ENCODE data around the gene SIK3.
"Not testable (repeated sequence)": the region's sequence is repeated elsewhere in the genome, so short reads cannot be mapped to it uniquely, and the experiment has no call there.

Gene SIK3

GRCh38 chr11:117144477-117145392 lies 46.5 kb upstream of the SIK3 start:
- Histone ChIP-seq H3K36me3 (replicated peaks; ENCODE audit: insufficient read depth, low read length) (0 out of 2 replicates have a peak, but pooled peaks cover 2% of the 10 kb centered on the region), H3K27me3 (replicated peaks; ENCODE audit: insufficient read depth, low read length) (no peaks in the 10 kb centered on the region), H3K9ac (ENCODE audit: low read length) (peak overlapping the region; percentile 69), H3K27ac (ENCODE audit: low read length) (peak overlapping the region; percentile 52; the same call in 1 of the 2 replicates), H3K9me2 (replicated peaks; ENCODE audit: insufficient read depth, low read length) (no peaks in the 10 kb centered on the region), H3K79me2 (ENCODE audit: low read length) (peaks cover 57% of the 10 kb centered on the region), H2AFZ (ENCODE audit: low read length) (peak overlapping the region; percentile 79; the same call in 1 of the 2 replicates), H3K4me3 (ENCODE audit: low read length) (peak overlapping the region; percentile 75), H3K4me1 (ENCODE audit: low read length) (0 out of 2 replicates have a peak, but pooled peaks cover 3% of the 10 kb centered on the region), H3K4me2 (ENCODE audit: low read depth, low read length) (peak overlapping the region; percentile 81), H4K20me1 (ENCODE audit: insufficient read depth, low read length) (peaks cover 17% of the 10 kb centered on the region), H3F3A (ENCODE audit: insufficient read depth, low read length) (peaks cover 12% of the 10 kb centered on the region), H3K9me3 (replicated peaks; ENCODE audit: insufficient read depth, low read length) (no peaks in the 10 kb centered on the region)
- TF ChIP-seq, protein P1, sequence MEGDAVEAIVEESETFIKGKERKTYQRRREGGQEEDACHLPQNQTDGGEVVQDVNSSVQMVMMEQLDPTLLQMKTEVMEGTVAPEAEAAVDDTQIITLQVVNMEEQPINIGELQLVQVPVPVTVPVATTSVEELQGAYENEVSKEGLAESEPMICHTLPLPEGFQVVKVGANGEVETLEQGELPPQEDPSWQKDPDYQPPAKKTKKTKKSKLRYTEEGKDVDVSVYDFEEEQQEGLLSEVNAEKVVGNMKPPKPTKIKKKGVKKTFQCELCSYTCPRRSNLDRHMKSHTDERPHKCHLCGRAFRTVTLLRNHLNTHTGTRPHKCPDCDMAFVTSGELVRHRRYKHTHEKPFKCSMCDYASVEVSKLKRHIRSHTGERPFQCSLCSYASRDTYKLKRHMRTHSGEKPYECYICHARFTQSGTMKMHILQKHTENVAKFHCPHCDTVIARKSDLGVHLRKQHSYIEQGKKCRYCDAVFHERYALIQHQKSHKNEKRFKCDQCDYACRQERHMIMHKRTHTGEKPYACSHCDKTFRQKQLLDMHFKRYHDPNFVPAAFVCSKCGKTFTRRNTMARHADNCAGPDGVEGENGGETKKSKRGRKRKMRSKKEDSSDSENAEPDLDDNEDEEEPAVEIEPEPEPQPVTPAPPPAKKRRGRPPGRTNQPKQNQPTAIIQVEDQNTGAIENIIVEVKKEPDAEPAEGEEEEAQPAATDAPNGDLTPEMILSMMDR (IDR thresholded peaks at IDR 0.05; ENCODE audit: low read length): no peak
- TF ChIP-seq EZH2 (optimal IDR thresholded peaks at IDR 0.05; ENCODE audit: low read depth, low read length): no peak
- no peak for TF ChIP-seq EZH2phosphoT487 (IDR thresholded peaks at IDR 0.05; ENCODE audit: low read length)
- peak; percentile 47 for DNase-seq

DNA sequence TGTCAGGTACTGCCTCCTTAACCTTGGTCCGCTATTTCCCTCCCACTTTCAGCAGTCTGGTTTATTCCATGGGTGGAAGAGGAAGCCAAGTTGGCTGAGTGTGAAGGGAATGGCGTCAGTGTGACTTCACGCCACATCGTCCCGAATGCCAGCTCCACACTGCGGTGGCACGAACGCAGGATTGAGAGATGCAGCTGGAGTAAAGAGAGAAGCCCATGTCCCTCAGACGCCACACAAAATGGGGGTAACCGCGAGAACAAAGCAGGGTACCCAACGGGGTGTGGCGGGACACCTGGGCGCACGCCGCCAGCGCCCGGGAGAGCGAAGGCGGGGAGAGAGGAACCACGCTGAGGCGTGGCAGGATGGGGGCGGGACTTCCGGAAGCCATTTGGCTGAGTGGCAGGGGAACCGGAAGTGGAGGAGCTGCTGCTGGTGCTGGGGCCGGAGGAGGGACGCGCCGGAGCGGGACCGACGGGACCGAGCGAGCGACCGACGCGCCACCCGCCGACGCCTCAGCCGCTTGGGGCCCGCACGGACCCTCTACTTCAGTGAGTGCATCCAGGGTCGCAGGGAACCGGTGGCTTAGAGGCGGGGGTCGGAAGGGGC lies 45.7 kb upstream of the SIK3 start, which contains the start of gene PAFAH1B2:
PAFAH1B2 (plus strand) TSS at position 417 of the 606 bp plus-strand sequence. CDS start 8,161 bp downstream, outside the sequence.
- Histone ChIP-seq H3K9me3 (replicated peaks; ENCODE audit: insufficient read depth, low read length) (no peaks in the 10 kb centered on the region), H3K4me2 (ENCODE audit: low read depth, low read length) (peak within 1 kb of the TSS; percentile 86), H3K9ac (ENCODE audit: low read length) (peak within 1 kb of the TSS; percentile 69), H3K36me3 (replicated peaks; ENCODE audit: insufficient read depth, low read length) (0 out of 2 replicates have a peak, but pooled peaks cover under 1% of the 10 kb centered on the region), H3K27me3 (replicated peaks; ENCODE audit: insufficient read depth, low read length) (no peaks in the 10 kb centered on the region), H3K4me1 (ENCODE audit: low read length) (0 out of 2 replicates have a peak, but pooled peaks cover 3% of the 10 kb centered on the region), H3F3A (ENCODE audit: insufficient read depth, low read length) (peaks cover 12% of the 10 kb centered on the region), H4K20me1 (ENCODE audit: insufficient read depth, low read length) (peaks cover 17% of the 10 kb centered on the region), H3K4me3 (ENCODE audit: low read length) (peak within 1 kb of the TSS; percentile 75), H3K27ac (ENCODE audit: low read length) (peak within 1 kb of the TSS; percentile 52; the same call in 1 of the 2 replicates), H2AFZ (ENCODE audit: low read length) (peak within 1 kb of the TSS; percentile 79), H3K9me2 (replicated peaks; ENCODE audit: insufficient read depth, low read length) (no peaks in the 10 kb centered on the region), H3K79me2 (ENCODE audit: low read length) (peaks cover 49% of the 10 kb centered on the region)
- TF ChIP-seq, protein P1 (IDR thresholded peaks at IDR 0.05; ENCODE audit: low read length): no peak
- no peak for TF ChIP-seq EZH2phosphoT487 (IDR thresholded peaks at IDR 0.05; ENCODE audit: low read length)
- no peak for TF ChIP-seq EZH2 (optimal IDR thresholded peaks at IDR 0.05; ENCODE audit: low read depth, low read length)
- peak; percentile 96 for DNase-seq

- no peaks in the 10 kb centered on the region for H3K9me2 ChIP-seq (replicated peaks; ENCODE audit: insufficient read depth, low read length)
- H3K4me1 ChIP-seq (ENCODE audit: low read length): 0 out of 2 replicates have a peak, but pooled peaks cover 3% of the 10 kb centered on the region
- no peaks in the 10 kb centered on the region for H3K9me3 ChIP-seq (replicated peaks; ENCODE audit: insufficient read depth, low read length)
- H4K20me1 ChIP-seq (ENCODE audit: insufficient read depth, low read length): peaks cover 15% of the 10 kb centered on the region; the same call in 1 of the 2 replicates
- no peaks in the 10 kb centered on the region for H3K36me3 ChIP-seq (replicated peaks; ENCODE audit: insufficient read depth, low read length)
- H3K4me3 ChIP-seq (ENCODE audit: low read length): peak overlapping the region; percentile 75
- peaks cover 43% of the 10 kb centered on the region for H3K79me2 ChIP-seq (ENCODE audit: low read length)
- TF ChIP-seq EZH2 (optimal IDR thresholded peaks at IDR 0.05; ENCODE audit: low read depth, low read length): no peak
- TF ChIP-seq, protein P1 (IDR thresholded peaks at IDR 0.05; ENCODE audit: low read length): no peak
- no peak for TF ChIP-seq EZH2phosphoT487 (IDR thresholded peaks at IDR 0.05; ENCODE audit: low read length)
- no peaks in the 10 kb centered on the region for H3K27me3 ChIP-seq (replicated peaks; ENCODE audit: insufficient read depth, low read length)
- peak overlapping the region; percentile 79 for H2AFZ ChIP-seq (ENCODE audit: low read length)
- peaks cover 12% of the 10 kb centered on the region for H3F3A ChIP-seq (ENCODE audit: insufficient read depth, low read length)
- H3K27ac ChIP-seq (ENCODE audit: low read length): peak overlapping the region; percentile 52; the same call in 1 of the 2 replicates
- peak overlapping the region; percentile 69; the same call in 1 of the 2 replicates for H3K9ac ChIP-seq (ENCODE audit: low read length)
- DNase-seq: peak; percentile 60
- peak overlapping the region; percentile 86 for H3K4me2 ChIP-seq (ENCODE audit: low read depth, low read length)
Measured at GRCh38 chr11:117143390-117143789, 45.2 kb upstream of the SIK3 start.

DNA sequence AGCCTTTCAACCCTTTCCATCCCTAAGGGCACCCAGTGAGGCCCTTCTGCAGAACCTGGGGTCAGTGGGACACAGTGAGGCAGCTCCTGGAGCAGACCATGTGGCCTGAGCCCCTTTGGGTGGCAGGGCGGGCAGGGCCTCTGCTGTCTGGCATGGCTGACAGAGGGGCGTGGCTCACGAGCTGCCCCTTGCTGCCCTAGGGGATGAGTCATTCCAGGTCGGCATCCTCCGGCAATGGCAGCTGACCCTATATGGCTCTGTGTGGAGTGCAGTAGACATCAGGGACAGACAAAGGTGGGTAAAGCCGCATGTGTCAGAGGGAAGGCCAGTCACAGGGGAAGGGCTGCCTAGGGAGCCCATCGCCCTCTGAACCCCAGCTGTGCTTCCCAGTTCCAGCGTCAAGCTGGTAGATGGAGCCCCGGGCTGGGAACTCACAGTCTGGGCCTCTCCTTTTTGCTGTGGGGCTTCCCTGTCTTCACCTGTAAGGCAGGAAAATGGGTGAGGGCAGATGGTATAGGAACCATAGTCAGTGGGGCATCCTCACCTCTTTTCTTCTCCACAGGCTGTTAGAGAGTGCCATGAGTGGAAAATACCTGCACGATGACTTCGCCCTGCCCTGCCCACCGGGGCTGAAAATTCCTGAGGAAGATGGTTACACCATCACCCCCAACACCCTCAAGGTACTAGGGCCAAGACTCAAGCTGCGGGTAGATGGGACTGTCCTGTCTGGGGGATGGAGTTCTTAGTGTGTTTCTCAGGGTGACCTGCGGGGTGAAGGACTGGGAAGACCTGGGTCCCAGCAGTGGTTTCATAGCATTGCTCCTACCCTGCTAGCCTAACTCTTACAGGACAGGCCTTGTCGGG lies 39.2 kb upstream of the SIK3 start:
- H2AFZ ChIP-seq (ENCODE audit: low read length); H3K79me2 ChIP-seq (ENCODE audit: low read length); H3F3A ChIP-seq (ENCODE audit: insufficient read depth, low read length); H3K27ac ChIP-seq (ENCODE audit: low read length); H3K27me3 ChIP-seq (replicated peaks; ENCODE audit: insufficient read depth, low read length); H3K4me3 ChIP-seq (ENCODE audit: low read length); DNase-seq; H3K9me2 ChIP-seq (replicated peaks; ENCODE audit: insufficient read depth, low read length); H3K4me2 ChIP-seq (ENCODE audit: low read depth, low read length); H3K4me1 ChIP-seq (ENCODE audit: low read length); H4K20me1 ChIP-seq (ENCODE audit: insufficient read depth, low read length); H3K9me3 ChIP-seq (replicated peaks; ENCODE audit: insufficient read depth, low read length); H3K36me3 ChIP-seq (replicated peaks; ENCODE audit: insufficient read depth, low read length); H3K9ac ChIP-seq (ENCODE audit: low read length): not testable (repeated sequence)

Measured in MM.1S (cell line).